HG03103 (cell line): ENCODE results near the gene TMEM132A.

ENCODE experiments used
- ATAC-seq: cut with Tn5 transposase; IDR thresholded peaks from one replicate; pipeline ENCODE4 v1.9.1; 2021; ENCODE audit warnings: low read depth; ENCODE audit not compliant: unreplicated experiment

TMEM132A gene, protein sequence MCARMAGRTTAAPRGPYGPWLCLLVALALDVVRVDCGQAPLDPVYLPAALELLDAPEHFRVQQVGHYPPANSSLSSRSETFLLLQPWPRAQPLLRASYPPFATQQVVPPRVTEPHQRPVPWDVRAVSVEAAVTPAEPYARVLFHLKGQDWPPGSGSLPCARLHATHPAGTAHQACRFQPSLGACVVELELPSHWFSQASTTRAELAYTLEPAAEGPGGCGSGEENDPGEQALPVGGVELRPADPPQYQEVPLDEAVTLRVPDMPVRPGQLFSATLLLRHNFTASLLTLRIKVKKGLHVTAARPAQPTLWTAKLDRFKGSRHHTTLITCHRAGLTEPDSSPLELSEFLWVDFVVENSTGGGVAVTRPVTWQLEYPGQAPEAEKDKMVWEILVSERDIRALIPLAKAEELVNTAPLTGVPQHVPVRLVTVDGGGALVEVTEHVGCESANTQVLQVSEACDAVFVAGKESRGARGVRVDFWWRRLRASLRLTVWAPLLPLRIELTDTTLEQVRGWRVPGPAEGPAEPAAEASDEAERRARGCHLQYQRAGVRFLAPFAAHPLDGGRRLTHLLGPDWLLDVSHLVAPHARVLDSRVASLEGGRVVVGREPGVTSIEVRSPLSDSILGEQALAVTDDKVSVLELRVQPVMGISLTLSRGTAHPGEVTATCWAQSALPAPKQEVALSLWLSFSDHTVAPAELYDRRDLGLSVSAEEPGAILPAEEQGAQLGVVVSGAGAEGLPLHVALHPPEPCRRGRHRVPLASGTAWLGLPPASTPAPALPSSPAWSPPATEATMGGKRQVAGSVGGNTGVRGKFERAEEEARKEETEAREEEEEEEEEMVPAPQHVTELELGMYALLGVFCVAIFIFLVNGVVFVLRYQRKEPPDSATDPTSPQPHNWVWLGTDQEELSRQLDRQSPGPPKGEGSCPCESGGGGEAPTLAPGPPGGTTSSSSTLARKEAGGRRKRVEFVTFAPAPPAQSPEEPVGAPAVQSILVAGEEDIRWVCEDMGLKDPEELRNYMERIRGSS

DNA sequence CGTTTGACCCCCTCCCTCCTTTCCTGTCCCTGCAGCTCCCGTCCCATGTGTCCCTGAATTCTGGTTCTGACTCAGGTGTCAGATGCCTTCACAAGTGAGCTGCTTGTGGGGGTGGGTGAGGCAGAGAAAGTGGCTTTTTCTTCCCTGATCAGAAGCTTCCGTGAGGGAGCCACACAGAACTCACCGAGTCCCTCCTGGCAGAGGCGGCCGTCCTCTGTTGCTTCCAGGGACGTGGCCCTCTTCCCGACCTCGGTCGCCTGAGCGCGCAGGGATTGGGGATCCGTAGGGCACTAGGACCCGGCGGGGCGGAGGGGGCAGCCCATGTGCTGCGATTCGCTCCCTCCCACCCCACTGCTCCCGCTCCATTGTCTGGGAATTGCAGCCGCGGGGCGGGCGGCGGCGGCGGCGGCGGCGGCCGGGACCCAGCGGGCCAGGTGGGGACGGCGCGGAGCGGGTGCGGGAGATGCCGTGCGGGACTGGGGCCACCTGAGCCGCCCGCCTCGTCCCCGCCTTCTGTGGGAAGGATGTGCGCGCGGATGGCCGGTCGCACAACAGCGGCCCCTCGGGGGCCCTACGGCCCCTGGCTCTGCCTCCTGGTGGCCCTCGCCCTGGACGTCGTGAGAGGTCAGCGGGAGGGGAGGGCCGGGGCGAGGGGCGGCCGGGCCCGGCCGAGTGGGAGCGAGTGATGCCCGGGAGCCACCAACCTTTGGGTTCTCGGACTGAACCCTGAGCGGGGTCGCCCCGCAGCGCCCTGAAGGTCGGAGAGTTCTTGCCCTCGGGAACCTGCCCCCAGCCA, at the start of gene TMEM132A:
Gene TMEM132A (plus strand): TSS at position 351 of the 796 bp plus-strand sequence. CDS start 174 bp downstream, at position 525.
- no peak for ATAC-seq

DNA sequence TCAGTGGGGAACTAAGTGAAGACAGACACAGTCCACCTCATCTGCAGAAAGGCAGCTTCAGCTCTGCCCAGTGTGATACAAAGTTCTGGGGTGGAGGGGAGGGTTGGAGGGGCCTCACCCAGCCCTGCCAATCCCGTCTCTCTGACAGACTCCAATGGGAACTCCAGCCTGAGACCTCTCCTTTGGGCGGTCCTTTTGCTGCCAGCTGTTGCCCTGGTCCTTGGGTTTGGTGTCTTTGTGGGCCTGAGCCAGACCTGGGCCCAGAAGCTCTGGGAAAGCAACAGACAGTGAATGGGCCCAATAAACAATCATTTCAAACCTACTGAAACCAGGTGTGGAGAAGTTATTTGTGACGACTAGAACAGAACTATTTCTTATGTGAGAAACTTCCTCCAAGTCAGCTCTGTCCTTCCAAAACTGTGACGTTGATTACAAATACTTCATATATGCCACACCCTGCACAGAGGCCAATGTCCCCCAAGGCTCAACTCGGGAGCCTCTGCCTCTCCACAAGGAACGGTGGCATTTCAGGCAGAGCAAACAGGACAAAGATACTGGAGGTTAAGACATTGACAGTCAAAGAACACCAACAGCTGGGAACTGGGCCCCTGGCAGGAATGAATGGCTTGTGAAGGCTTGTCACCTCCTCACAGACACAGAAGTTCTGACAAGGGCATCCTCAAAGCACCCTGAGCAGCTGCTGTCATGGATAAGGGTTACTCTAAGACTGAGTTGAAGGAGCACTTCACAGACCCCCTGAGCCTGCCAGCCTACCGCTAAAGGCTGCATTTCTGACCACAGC, 48.7 kb upstream of the TMEM132A start:
- no peak for ATAC-seq

DNA sequence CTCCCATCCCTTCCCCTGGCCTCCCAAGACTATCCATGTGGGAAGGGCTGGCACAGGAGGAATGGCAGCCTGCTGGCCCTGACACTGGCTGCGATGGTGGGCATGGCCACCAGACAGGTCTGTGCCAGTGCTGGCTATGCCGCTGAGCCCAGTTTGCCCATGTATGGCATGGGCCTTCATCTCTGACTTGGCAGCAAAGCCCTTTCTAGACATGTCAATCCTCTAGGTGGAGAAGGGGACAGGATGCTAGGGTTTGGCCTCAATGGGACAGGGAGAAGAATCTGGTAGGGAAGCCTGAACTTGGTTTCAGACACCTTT, 48.1 kb upstream of the TMEM132A start:
- no peak for ATAC-seq

DNA sequence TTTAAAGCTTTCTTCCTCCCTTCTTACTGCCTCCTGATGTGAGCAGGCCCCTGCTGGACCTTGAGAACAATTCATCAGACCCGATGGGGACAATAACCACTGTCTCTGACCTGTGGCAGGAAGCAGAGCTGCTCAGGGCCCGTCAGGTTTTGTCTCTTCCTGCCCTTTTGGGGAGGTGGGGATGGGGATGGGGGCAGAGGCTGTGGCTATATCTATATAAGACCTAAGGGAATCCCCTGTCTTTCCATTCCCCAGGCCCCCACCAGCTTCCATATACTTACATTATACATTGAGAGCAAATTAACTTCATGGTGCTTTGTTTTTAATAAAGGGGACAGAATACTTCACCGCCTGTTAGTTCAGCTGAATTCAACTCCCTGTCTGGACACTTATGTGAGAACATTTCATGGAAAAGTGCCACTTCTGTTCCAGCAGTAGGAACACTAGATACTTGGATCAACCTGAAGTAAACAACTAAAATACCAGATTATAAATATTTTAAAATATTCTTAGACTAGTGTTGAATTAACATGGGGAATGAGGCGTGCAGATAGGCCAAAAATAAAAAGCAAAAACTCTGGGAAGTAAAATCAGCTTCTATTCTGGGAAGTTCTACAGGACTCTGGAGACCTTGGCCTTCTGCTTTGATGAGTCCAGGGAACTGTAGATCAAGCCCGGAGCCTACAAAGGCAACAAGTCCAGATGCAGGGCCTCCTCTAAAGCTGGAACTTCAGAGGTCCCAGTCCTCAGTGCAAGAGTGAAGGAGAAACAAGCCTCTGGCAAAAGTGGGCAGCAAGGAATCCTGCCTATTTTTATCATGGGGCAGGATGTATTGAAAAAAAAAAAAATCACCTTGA, 45.8 kb upstream of the TMEM132A start:
- no peak for ATAC-seq

DNA sequence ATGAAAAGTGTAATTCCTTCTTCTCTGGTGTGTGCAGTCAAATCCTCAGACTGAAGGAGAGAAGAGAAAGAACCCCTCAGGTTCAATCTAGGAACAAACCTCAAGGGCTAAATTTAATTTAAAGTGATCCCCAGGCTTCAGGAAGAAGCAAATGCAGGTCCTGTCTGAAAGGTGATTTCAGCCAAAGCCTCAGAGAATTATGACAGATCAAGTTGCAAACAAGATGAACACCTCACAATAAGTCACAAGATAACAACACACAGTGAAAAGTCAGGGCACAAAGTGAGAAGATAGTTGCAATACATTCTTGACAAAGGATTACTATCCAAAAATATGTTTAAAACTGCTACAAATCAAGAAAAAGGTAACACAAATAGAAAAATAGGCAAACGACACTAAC, 45.2 kb upstream of the TMEM132A start:
- no peak for ATAC-seq

DNA sequence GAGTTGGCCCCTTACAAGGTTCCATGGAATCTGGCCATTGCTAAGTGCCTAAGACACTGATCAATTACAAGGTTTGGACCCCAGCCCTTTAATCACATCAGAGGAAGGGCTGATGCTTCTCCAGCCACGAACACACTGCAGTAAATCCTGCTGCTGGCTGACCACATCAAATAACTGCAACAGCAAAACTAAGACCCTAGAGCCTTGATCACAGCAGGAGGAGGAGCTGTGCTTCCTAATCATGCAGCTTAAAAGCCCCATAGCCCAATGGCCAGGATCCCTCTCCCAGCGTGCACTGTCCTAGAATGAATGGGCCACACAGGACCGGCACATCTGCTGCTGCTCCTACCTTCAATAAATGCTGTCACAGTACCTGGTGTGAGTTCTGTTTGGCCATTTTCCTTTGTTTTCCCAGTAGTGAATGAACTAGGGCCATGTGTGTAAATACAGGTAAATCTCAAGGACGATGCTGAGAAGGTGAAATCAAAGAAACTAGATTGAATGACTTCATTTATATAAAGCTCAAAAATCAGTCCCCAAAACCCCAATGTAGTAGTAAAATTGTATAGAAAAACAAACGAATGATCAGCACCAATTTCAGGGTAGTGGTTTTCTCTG, 44.2 kb upstream of the TMEM132A start:
- no peak for ATAC-seq

DNA sequence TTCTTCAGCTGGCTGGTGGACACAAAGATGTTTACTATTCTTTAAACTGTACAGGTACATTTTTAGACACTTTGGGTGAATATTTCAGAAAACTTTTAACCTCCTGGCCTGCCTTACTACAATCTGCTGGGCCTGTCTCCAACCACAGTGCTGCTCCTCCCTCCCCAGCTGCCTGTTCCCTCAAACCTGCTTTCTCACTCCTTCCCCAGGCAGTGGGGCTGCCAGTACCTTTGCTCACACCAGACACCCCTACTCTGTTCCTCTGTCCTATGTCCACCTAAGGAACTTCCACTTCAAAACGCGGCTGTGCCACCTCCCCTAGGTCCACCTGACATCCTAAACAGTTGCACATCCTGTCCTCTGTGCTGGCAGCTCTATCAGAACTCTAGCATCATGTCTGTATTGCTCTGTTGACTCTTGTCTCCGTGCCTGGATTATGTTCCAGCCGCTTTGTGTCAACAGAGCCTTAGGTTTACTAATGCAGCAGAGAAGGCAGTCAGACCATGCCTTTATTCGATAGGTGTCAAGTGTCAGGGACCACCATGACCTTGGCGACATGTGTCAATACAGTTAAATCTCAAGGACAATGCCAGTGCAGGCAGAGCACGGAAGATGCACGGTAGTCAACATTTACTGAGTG, 43.5 kb upstream of the TMEM132A start:
- ATAC-seq, result no peak

DNA sequence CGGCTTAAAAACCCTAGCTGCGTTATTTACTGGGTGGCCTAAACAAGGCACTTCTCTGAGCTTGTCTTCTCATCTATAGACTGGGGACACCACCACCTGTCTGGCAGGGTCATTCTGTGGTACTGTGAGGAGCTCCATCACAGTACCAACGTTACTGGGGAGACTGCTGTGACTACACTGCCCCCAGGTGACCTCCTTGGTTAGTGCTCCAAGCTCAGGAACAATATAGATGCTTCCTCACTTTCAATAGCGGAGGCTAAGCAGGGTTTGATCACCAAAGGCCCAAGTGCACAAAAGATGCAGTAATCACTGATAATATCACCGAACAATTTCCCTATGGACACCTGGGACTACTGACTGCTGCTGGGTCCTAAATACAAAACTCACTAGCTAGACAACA, 36.7 kb upstream of the TMEM132A start:
- no peak for ATAC-seq

DNA sequence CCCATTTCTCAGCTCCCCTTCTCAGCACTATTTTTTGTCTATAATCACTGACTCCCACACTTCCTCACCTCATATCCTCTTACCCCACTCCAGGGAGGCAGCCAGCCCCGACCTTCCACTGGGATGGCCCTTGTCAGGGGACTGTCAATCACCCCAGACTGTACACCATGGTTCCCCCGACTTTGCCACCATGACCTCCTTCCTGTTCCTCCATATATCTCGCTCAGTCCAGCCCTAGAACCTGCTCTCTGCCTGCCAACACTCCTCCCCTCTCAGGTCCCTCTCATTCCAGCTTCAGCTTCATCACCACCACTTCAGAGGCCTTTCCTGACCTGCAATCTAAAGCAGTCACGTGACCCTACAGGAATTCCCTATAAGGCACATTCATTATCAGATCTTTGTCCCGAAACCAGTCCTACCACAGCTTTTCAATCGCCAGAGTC, 34.4 kb upstream of the TMEM132A start:
- no peak for ATAC-seq

DNA sequence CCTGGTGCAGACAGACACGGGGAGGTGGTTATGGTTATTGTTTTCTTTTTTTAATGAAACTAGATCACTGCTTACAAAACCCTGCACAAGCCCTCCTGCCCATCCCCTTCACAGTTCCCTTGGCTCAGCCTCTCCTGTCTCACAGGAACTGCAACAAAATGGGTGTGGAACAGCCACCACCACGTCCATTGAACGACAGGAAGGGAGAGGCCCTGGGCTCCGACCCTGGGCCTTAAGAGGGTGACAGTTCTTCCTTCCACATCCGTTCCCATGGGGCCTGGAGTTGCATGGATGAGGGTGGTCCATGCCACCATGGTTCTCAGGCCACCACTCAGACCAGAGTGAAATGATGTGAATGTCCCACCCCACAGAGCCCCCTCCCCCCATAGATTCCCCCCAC, 33.6 kb upstream of the TMEM132A start:
- no peak for ATAC-seq

DNA sequence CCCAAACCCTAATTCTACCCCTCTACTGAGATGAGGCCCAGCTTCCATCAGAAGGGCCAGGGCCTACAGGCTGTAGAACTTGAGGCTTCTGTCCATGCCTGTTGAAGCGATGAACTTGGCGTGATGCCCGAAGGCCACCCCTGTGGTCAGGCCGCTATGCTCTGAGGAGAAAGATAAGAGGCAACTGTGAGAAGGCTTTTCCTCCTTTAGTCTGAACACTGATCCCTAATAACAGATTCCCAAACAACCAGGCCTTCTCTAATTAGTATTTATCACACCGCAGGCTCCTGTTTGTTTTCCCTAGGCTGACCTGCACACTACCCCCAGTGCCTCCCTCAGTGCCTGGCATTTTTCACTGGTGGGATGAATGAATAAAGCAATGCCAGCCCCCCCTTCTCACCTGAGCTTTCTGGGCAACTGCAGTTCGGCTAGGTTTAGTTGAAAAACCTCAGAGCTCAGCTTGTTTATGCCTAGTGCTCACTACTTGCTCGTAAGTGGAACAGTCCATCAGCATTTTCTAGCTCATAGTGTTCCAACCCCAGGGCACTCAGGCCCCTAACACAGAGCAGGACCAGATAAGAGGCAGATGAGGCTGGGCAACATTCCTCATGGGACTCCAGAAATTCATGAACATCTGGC, 33.0 kb upstream of the TMEM132A start:
- no peak for ATAC-seq

DNA sequence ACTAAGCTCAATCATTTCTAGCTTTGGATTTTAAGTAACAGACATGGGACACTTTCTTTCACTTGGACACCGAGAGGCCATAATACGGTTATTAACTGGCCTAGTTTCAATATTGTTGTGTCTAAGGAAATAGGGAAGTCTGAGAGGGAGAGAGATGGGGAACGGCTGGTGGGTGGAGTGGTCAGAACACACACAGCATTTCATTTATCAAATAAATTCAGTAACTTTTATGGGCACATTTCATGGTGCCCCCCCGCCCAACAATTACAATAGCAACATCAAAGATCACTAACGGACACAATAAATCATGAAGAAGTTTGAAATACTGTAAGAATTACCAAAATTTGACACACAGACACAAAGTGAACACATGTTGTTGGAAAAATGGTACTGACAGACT, 28.6 kb upstream of the TMEM132A start:
- ATAC-seq, result no peak

DNA sequence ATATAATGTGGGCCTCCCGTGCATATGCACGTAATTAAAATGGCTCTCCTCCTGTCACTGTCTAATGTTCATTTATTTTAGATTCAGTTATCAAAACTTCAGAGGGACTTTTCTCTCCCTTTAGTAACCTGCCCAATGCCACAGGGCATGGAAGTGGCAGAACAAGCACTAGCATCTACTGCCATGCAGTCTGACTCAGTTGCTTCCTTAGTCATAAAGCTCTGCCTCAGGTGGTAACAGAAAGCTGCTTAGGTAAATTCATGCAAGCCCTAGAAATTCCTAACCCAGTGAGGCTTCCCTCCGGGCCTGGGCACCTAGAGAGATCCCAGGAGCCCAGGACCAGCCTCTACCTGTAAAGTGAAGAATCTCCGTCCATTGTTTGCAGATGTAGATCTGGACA, 26.8 kb upstream of the TMEM132A start:
- no peak for ATAC-seq

DNA sequence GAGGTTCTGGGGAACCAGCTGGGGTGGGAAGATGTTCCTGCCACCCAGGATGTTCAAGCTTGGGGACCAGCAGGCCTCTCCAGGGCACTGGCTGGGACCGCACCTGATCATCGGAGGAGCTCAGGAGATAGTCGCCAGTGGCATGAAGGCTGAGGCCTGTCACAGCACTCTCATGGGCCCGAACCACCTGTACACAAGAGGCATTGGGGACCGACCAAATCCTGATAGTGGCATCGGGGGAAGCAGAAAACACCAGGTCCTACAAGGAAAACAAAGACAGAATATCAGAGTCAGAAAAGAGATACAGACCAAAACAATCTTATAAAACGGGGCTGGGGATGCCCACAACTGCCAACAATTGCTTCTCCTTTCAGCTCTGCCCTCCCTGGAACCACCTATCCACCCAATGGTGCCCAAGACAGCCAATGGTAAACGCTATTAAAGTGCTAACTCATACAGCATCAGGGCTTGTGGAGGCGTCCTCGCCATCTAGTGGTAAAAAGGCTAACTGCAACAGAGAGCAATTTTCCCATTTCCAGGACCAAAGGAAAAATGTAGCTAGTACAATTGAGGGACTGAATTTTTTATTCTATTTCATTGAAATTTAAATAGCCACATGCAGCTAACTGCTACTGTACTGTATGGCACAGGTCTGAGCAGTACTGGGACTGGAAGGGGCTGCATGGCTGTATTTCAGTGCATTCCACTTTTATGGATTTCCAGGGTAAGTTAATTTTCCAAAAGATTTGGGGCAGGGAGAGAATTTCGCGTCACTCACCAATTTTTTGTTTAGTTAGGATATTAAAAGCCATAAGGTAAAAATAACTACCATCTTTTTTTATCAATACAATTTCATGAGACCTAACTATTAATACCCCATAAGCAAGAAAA, 25.0 kb upstream of the TMEM132A start:
- ATAC-seq, result no peak

DNA sequence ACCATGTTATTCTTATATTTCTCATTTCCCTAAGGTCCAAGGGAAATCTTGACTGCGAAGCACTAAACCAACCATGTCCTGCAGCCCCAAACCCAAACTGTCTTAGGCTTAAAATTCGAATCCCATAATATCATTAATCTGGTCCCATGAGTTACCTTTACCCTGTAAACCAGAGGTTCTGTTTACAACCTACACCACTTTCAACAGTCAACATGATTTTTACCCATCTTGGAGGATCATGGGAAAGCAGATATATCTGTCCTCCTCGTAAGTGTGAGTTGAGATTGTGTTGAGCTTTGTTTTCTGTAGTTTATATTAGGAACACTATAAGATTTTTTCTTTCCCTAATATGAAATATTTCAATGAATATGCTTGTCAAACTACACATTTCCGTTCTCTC, 24.3 kb upstream of the TMEM132A start:
- no peak for ATAC-seq

DNA sequence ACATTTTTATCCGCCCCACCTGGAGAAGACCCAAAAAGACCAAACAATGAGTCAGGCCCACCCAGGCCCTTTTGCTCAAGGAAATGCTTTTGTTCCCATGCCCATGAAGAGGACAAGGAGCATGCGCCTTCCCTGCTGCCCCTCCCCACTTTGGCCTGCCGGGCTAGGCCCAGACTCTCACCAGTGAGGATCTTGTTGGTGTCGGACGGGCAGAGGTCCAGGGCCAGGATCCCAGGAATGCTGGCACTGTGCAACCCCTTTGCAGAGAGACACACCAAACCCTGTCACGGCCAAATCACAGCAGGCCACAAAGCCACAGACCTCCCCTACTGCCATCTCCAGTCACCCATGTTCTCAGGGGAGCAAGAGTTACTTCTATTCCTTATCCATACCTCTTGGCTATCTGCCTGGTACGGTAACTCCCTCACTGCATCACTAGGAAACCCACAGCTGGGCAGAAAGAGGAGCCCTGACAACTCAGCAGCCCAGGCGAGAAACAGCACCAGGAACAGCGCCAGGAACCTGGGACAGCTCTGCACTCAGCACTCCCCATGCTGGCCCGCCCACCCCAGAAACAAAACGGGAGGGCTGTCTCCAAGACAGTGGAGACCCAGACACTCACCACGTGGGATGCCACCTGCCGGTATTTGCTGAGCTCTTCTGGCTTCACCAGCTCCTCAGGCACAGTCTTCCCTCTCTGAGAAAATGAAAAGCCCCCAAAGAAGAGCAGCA, 23.4 kb upstream of the TMEM132A start:
- ATAC-seq, result no peak
